ENCODE results near the gene IGLON5. TPM values are rescaled to one million over a fixed set of nuclear protein-coding genes. Genes with fewer than 3 reads are reported as not detected.
A peak's percentile ranks its signal among the peaks of the same experiment; 100 is the strongest.

Gene IGLON5
- total and polyA plus RNA-seq, 12 donors = 0.14 to 0.19 TPM; not detected in 10

- H3K27me3 ChIP-seq = no peaks in the 10 kb centered on the region
- H3K4me3 ChIP-seq = no peak overlapping the region
- ATAC-seq (no peak), DNase-seq (no peak)
- no peak overlapping the region for H3K27ac ChIP-seq
- intact Hi-C loops (cut with DNase I) = no loop called here
- WGBS, 2 donors = 95 to 99% methylated on average over 11 of the region's 11 CpGs
- TF ChIP-seq, protein P1, sequence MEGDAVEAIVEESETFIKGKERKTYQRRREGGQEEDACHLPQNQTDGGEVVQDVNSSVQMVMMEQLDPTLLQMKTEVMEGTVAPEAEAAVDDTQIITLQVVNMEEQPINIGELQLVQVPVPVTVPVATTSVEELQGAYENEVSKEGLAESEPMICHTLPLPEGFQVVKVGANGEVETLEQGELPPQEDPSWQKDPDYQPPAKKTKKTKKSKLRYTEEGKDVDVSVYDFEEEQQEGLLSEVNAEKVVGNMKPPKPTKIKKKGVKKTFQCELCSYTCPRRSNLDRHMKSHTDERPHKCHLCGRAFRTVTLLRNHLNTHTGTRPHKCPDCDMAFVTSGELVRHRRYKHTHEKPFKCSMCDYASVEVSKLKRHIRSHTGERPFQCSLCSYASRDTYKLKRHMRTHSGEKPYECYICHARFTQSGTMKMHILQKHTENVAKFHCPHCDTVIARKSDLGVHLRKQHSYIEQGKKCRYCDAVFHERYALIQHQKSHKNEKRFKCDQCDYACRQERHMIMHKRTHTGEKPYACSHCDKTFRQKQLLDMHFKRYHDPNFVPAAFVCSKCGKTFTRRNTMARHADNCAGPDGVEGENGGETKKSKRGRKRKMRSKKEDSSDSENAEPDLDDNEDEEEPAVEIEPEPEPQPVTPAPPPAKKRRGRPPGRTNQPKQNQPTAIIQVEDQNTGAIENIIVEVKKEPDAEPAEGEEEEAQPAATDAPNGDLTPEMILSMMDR (IDR thresholded peaks at IDR 0.05) = no peak
- H3K4me1 ChIP-seq = peaks cover 0 to 9% (median 0%) of the 10 kb centered on the region in 9 donors
- H3K36me3 ChIP-seq = peaks cover 0 to 66% (median 41%) of the 10 kb centered on the region in 9 donors
- H3K9me3 ChIP-seq = no peaks in the 10 kb centered on the region
These were observed 40.0 kb downstream of the IGLON5 start for GRCh38 chr19:51351266-51351990.

DNA sequence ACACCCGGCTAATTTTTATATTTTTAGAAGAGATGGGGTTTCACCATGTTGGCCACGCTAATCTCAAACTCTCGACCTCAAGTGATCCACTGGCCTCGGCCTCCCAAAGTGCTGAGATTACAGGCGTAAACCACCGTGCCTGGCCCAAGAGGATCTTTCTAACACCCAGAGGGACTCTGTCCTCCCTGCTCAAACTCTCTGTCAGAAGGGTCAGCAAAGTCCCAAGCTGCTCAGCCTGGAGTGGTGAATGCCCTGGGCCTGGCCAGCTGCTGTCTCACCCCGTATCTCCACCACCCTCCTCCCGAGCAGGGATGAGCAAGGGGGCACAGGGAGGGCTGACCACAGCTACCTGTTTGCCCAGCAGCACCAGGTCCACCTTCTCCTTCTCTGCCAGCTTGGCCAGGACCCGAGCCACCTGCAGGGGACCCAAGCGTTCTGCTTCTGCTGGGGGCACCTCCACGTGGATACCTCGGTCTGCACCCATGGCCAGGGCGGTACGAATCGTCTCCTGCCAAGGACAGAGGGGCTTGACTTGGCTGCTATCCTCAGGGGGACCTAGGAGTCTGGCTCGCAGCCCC is 41.4 kb downstream of the IGLON5 start:
- peaks cover 0 to 9% (median 0%) of the 10 kb centered on the region in 9 donors for H3K4me1 ChIP-seq
- H3K27ac ChIP-seq = no peak overlapping the region
- TF ChIP-seq, protein P1 (IDR thresholded peaks at IDR 0.05) = no peak
- 93 to 95% methylated on average over 16 of the region's 16 CpGs for WGBS, 2 donors
- no peak for DNase-seq
- intact Hi-C loops (cut with DNase I) = no loop called here
- no peaks in the 10 kb centered on the region for H3K9me3 ChIP-seq
- no peak for ATAC-seq
- H3K36me3 ChIP-seq = peaks cover 0 to 51% (median 34%) of the 10 kb centered on the region in 9 donors
- H3K4me3 ChIP-seq = no peak overlapping the region
- H3K27me3 ChIP-seq = no peaks in the 10 kb centered on the region

DNA sequence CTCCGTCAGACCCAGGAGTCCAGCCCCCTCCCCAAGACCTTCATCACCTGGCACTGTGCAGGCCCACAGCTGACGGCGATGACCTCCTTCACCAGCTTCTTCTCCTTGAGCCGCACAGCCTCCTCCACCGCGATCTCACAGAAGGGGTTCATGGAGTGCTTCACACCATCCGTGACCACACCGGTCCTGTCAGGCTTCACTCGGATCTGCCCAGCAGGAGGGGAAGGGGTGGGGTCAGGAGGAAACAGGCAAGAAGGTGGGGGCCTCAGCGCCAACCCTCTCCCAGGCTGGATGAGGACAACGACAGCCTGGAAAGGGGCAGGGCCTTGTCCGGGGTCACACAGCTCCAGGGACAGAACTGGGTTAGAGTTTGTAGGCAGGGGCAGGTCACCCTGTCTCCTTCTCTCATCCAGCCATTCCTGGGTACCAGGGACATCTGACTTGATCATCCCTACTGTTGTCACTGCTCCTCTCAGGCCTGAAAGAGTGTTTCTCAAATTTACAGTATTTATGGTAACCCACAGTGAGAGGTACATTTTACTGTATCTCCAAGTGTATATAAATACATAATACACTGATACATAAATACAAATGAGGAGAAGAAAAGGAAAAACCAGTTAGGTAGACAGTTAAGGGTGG is 42.8 kb downstream of the IGLON5 start:
- H3K4me1 ChIP-seq = peaks cover 0 to 9% (median 0%) of the 10 kb centered on the region in 9 donors
- H3K27me3 ChIP-seq = no peaks in the 10 kb centered on the region
- H3K9me3 ChIP-seq = no peaks in the 10 kb centered on the region
- TF ChIP-seq, protein P1 (IDR thresholded peaks at IDR 0.05) = no peak
- H3K4me3 ChIP-seq = no peak overlapping the region
- WGBS, 2 donors = 62 to 66% methylated on average over 12 of the region's 12 CpGs
- peaks cover 0 to 42% (median 34%) of the 10 kb centered on the region in 9 donors for H3K36me3 ChIP-seq
- peak in 1 of 8 donors; percentile 38 for ATAC-seq
- intact Hi-C loops (cut with DNase I) = no loop called here
- DNase-seq = no peak
- H3K27ac ChIP-seq = no peak overlapping the region

DNA sequence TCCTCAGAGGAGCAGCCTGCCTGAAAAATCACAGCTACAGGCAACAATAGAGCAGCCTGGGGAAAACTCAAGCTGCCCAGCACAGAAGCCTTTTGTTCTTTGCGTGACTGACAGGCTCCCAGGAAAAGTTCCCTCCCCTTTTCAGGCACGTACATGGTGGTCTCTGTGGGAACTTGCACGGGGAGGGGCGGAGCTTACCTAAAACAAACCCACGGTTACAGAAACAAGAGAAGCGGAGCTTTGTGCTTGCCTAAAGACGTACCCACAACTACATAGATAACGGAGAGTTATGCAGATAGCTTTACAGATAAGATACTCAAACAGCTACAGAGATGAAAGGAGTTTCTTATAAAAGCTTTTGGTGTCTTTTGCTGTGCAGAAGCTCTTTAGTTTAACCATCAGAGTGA is 43.3 kb downstream of the IGLON5 start:
- DNase-seq = no peak
- intact Hi-C loops (cut with DNase I) = no loop called here

More for the DNA sequence above, 43.3 kb downstream of the IGLON5 start:
- Histone ChIP-seq H3K4me3 (no peak overlapping the region), H3K27ac (no peak overlapping the region), H3K4me1 (peaks cover 0 to 9% (median 0%) of the 10 kb centered on the region in 9 donors), H3K9me3 (no peaks in the 10 kb centered on the region), H3K27me3 (no peaks in the 10 kb centered on the region), H3K36me3 (peaks cover 0 to 42% (median 28%) of the 10 kb centered on the region in 9 donors)
- ATAC-seq = no peak
- WGBS, 2 donors = 46 to 59% methylated on average over 8 of the region's 8 CpGs
- TF ChIP-seq, protein P1 (IDR thresholded peaks at IDR 0.05) = no peak
